ENCODE data around the gene ARHGEF16. TPM values are rescaled to one million over a fixed set of nuclear protein-coding genes. Genes with fewer than 3 reads are reported as not detected.

ARHGEF16 gene
- total RNA-seq, 1 experiment from 2014 or later, result not detected

DNA sequence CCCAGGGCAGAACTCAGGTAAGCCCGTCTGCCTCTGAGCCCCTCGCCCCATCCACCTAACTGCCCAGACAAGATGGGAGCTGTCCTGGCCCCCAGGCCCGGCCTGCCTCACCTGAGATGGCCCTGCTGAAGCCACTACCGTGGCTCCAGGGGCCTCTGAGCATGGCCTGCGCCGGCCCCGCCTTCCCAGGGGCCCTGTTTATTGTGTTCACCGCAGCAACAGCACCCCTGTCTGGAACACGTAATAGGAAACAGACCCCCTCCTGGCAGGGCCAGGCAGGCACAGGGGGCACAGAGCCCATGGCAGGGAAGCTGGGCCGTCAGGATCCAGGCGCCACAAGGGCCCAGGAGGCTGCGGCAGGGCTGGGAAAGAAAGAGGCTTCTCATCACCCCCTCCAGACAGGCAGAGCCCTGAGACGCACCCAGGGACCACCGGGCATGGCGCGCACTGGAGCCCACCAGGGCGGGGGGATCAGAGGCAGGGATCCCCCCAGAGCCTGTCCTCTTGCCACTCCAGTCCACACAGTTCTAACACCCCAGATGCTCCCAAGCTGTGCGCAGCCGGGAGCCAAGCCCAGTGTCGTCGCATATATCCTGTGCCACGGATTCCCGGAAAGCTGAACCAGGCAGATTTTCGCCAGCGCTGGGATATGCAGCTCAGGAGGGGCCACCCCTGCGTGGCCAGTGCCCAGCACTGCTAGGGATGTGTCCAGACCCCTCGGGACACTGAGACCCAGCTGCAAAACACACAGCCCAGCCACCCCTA lies 62.6 kb downstream of the ARHGEF16 start:
- no peaks in the 10 kb centered on the region for H3K9me3 ChIP-seq (ENCODE audit: low read length)
- no peaks in the 10 kb centered on the region for H3K36me3 ChIP-seq (ENCODE audit: insufficient read depth, low read length)
- H3K27me3 ChIP-seq (ENCODE audit: low read length), result no peaks in the 10 kb centered on the region
- DNase-seq, result no peak
- no peaks in the 10 kb centered on the region for H4K20me1 ChIP-seq (ENCODE audit: insufficient read depth, low read depth, low read length)
- H3K9ac ChIP-seq (ENCODE audit: low read length), result no peak overlapping the region
- H3K27ac ChIP-seq (ENCODE audit: low read length), result no peak overlapping the region
- no peaks in the 10 kb centered on the region for H3K9me2 ChIP-seq (replicated peaks; ENCODE audit: insufficient read depth, low read length)
- H3K4me1 ChIP-seq (ENCODE audit: low read length), result no peaks in the 10 kb centered on the region
- no peak overlapping the region for H2AFZ ChIP-seq (ENCODE audit: low read length)
- H3K79me2 ChIP-seq (ENCODE audit: low read length), result no peaks in the 10 kb centered on the region
- H3K4me3 ChIP-seq (ENCODE audit: low read length), result no peak overlapping the region
- no peak overlapping the region for H3K4me2 ChIP-seq (ENCODE audit: low read depth, low read length, poor library complexity, severe bottlenecking)

DNA sequence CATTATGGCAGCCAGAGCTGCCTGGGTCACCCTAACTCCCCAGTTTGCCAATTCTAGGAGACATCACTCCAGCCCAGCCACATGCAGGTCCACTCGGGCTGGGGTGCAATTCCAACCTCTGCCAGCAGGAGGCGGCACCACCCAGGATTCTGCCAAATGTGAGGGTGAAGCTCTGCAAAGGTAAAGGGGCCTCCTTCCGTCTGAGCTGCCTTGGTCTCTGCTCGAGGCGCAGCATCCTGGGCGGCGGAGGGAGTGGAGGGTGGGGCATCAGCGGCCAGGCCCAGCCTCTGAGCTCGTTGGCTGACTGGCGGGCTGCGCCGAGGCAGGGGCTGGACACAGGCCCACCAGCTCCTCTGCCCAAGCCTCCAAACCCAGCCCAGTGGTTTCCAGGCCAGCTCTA lies 63.8 kb downstream of the ARHGEF16 start:
- Histone ChIP-seq H3K36me3 (ENCODE audit: insufficient read depth, low read length) (no peaks in the 10 kb centered on the region), H3K4me1 (ENCODE audit: low read length) (no peaks in the 10 kb centered on the region), H3K27me3 (ENCODE audit: low read length) (no peaks in the 10 kb centered on the region), H2AFZ (ENCODE audit: low read length) (no peak overlapping the region), H3K9ac (ENCODE audit: low read length) (no peak overlapping the region), H3K27ac (ENCODE audit: low read length) (no peak overlapping the region), H3K4me2 (ENCODE audit: low read depth, low read length, poor library complexity, severe bottlenecking) (no peak overlapping the region), H3K4me3 (ENCODE audit: low read length) (no peak overlapping the region), H4K20me1 (ENCODE audit: insufficient read depth, low read depth, low read length) (no peaks in the 10 kb centered on the region; the same call in 1 of the 2 replicates), H3K9me2 (replicated peaks; ENCODE audit: insufficient read depth, low read length) (no peaks in the 10 kb centered on the region), H3K9me3 (ENCODE audit: low read length) (no peaks in the 10 kb centered on the region), H3K79me2 (ENCODE audit: low read length) (no peaks in the 10 kb centered on the region)
- peak; percentile 51 for DNase-seq

DNA sequence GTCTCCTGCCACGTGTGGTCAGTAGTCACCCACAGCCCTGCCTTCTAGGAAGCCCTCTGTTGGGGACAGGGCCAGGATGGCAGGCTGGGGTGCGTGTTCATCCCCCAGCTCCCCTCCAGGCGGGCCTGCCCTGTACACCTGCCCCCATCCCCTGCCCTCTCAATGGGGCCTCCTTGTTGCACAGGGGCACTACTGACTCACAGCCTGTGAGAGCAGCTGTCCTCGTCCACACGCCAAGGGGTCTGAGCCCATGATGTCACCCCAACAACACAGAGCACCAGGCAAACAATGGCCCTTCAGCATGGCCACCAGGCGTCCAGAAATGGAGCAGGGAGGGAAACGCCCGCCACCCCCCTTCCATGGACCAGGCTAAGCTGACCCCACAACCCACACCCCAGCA lies 64.3 kb downstream of the ARHGEF16 start:
- DNase-seq, result no peak
- Histone ChIP-seq H3K4me1 (ENCODE audit: low read length) (no peaks in the 10 kb centered on the region), H4K20me1 (ENCODE audit: insufficient read depth, low read depth, low read length) (no peaks in the 10 kb centered on the region; the same call in 1 of the 2 replicates), H3K27me3 (ENCODE audit: low read length) (no peaks in the 10 kb centered on the region), H3K9me2 (replicated peaks; ENCODE audit: insufficient read depth, low read length) (no peaks in the 10 kb centered on the region), H3K9ac (ENCODE audit: low read length) (no peak overlapping the region), H3K27ac (ENCODE audit: low read length) (no peak overlapping the region), H3K4me2 (ENCODE audit: low read depth, low read length, poor library complexity, severe bottlenecking) (no peak overlapping the region), H3K9me3 (ENCODE audit: low read length) (no peaks in the 10 kb centered on the region), H2AFZ (ENCODE audit: low read length) (no peak overlapping the region), H3K79me2 (ENCODE audit: low read length) (no peaks in the 10 kb centered on the region), H3K36me3 (ENCODE audit: insufficient read depth, low read length) (no peaks in the 10 kb centered on the region), H3K4me3 (ENCODE audit: low read length) (no peak overlapping the region)

DNA sequence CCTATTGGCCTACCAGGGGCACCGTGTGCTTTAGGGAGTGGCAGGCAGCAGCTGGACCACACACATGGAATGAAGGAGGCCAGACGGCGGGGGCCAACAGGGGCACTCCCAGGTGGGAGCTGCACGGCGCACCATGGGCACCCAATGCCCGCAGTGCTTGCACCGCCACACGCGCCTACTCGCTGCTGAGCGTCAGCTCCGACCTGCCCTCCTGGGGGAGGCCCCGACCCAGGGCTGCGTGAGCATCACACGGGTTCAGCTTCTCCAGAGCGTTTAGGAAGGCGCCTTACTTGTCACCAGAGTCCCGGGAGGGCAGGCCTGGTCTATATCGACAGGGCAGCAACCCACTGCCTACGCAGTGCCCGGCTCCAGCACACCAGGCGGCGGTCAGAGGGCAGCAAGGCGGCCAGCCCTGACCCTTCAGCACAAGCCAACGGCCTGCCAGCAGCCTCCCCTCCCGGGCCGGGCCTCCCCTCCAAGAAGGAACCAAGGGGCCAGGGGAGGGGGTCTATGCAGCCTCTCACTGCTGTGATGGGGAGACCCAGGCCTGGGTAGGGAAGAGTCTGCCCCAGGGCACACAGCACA lies 64.9 kb downstream of the ARHGEF16 start:
- no peak for DNase-seq
- Histone ChIP-seq H3K9me2 (replicated peaks; ENCODE audit: insufficient read depth, low read length) (no peaks in the 10 kb centered on the region), H3K27me3 (ENCODE audit: low read length) (no peaks in the 10 kb centered on the region), H3K9ac (ENCODE audit: low read length) (no peak overlapping the region), H3K4me2 (ENCODE audit: low read depth, low read length, poor library complexity, severe bottlenecking) (no peak overlapping the region), H2AFZ (ENCODE audit: low read length) (no peak overlapping the region), H3K4me1 (ENCODE audit: low read length) (no peaks in the 10 kb centered on the region), H3K79me2 (ENCODE audit: low read length) (no peaks in the 10 kb centered on the region), H3K9me3 (ENCODE audit: low read length) (no peaks in the 10 kb centered on the region), H3K27ac (ENCODE audit: low read length) (no peak overlapping the region), H4K20me1 (ENCODE audit: insufficient read depth, low read depth, low read length) (no peaks in the 10 kb centered on the region; the same call in 1 of the 2 replicates), H3K36me3 (ENCODE audit: insufficient read depth, low read length) (no peaks in the 10 kb centered on the region), H3K4me3 (ENCODE audit: low read length) (no peak overlapping the region)

DNA sequence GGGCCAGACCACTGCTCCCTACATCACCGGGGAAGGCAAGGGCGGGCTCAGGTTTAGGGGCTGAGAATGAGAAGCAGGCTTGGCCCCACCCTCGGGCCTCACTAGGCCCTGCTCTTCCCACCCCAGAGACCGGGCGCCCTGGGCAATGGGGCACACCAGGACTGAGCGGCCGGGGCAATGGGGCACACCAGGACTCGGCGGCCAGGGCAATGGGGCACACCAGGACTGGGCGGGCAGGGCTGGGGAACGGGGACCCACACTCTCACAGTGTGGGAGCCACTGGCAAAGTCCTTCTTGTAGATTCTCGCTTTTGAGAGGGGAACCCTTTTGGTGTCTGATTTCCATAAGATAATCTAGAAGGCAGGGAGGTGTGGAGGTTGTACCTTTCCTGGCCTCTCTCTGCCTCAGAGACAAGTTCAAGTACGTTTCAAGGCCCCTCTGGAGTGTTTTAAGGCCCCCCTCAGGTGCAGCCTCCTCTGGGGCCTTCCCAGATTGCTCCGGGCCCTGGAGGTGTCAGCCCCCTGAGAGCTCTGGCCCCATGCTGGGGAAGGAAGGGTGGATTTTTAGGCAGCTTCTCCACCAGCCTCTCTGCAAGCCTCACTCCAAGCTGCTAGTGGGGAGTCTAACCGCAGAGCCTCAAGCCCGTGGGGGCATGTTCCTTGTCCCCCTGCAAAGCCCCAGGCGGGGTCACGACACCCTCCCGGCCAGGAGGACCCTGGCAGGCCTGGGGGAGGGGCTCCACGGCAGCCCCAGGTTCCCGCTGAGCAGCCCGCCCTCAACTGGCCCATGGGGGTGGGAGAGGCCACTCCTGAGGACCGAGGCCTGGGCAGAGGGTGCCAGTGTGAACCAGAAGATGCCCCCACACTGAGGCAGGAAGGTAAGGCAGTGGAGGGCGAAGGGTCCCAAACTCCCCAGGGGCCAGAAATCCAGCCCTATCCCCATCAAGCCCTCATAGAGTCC lies 66.2 kb downstream of the ARHGEF16 start:
- Histone ChIP-seq H4K20me1 (ENCODE audit: insufficient read depth, low read depth, low read length) (no peaks in the 10 kb centered on the region; the same call in 1 of the 2 replicates), H3K9ac (ENCODE audit: low read length) (no peak overlapping the region), H3K36me3 (ENCODE audit: insufficient read depth, low read length) (no peaks in the 10 kb centered on the region), H3K4me2 (ENCODE audit: low read depth, low read length, poor library complexity, severe bottlenecking) (no peak overlapping the region), H3K4me1 (ENCODE audit: low read length) (no peaks in the 10 kb centered on the region), H3K27me3 (ENCODE audit: low read length) (no peaks in the 10 kb centered on the region), H3K27ac (ENCODE audit: low read length) (no peak overlapping the region), H3K4me3 (ENCODE audit: low read length) (no peak overlapping the region), H2AFZ (ENCODE audit: low read length) (no peak overlapping the region), H3K9me2 (replicated peaks; ENCODE audit: insufficient read depth, low read length) (no peaks in the 10 kb centered on the region), H3K79me2 (ENCODE audit: low read length) (no peaks in the 10 kb centered on the region), H3K9me3 (ENCODE audit: low read length) (no peaks in the 10 kb centered on the region)
- DNase-seq, result peak; percentile 47

DNA sequence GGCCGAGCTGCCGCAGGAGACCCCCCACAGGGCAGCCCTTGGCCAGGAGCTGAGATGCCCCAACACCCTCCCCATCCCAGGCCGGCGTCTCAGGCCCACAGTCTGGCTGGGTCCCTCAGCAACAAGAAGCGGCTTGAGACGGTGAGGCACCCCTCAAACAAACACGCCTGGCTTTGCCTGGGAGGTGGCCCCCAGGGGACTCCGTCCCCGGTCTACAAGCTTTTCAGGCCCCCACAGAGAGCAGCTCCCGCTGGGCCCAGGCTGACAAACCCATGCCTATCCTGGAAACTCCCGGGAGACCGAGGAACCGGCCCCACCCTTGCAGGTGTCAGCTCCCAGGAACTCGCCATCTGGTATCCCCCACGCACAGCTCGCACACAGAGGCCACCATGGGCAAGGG lies 67.0 kb downstream of the ARHGEF16 start:
- no peaks in the 10 kb centered on the region; the same call in 1 of the 2 replicates for H4K20me1 ChIP-seq (ENCODE audit: insufficient read depth, low read depth, low read length)
- DNase-seq, result no peak

DNA sequence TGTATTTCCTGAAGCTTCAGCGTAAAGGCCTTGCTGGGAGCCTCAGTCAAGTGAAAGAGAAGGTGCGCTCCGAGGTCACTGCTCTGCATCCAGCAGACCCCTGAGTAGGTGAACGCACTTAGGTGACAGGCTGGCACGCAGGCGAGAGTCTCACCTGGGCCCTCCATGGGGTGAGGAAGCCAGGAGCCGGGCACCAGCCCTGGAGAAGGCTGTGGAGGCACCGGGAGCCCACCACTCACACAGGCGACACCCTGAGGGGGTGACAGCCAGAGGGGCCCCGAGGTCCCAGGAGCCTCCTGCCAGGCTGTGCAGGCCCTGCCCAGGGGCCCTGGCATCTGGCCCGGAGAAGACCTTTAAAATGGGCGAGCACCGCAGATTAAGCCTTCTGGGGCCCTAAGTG lies 67.6 kb downstream of the ARHGEF16 start:
- H2AFZ ChIP-seq (ENCODE audit: low read length), result no peak overlapping the region
- H3K79me2 ChIP-seq (ENCODE audit: low read length), result no peaks in the 10 kb centered on the region
- no peaks in the 10 kb centered on the region for H3K9me2 ChIP-seq (replicated peaks; ENCODE audit: insufficient read depth, low read length)
- H3K4me1 ChIP-seq (ENCODE audit: low read length), result no peaks in the 10 kb centered on the region
- no peak overlapping the region for H3K4me2 ChIP-seq (ENCODE audit: low read depth, low read length, poor library complexity, severe bottlenecking)
- no peaks in the 10 kb centered on the region for H3K27me3 ChIP-seq (ENCODE audit: low read length)
- no peak overlapping the region for H3K4me3 ChIP-seq (ENCODE audit: low read length)
- no peak for DNase-seq
- no peaks in the 10 kb centered on the region for H3K36me3 ChIP-seq (ENCODE audit: insufficient read depth, low read length)
- H3K9me3 ChIP-seq (ENCODE audit: low read length), result no peaks in the 10 kb centered on the region
- H3K27ac ChIP-seq (ENCODE audit: low read length), result no peak overlapping the region
- no peaks in the 10 kb centered on the region; the same call in 1 of the 2 replicates for H4K20me1 ChIP-seq (ENCODE audit: insufficient read depth, low read depth, low read length)
- no peak overlapping the region for H3K9ac ChIP-seq (ENCODE audit: low read length)

More for the DNA sequence above, 67.0 kb downstream of the ARHGEF16 start:
- Histone ChIP-seq H3K9me2 (replicated peaks; ENCODE audit: insufficient read depth, low read length) (no peaks in the 10 kb centered on the region), H3K27ac (ENCODE audit: low read length) (no peak overlapping the region), H3K9ac (ENCODE audit: low read length) (no peak overlapping the region), H3K4me2 (ENCODE audit: low read depth, low read length, poor library complexity, severe bottlenecking) (no peak overlapping the region), H3K9me3 (ENCODE audit: low read length) (no peaks in the 10 kb centered on the region), H3K36me3 (ENCODE audit: insufficient read depth, low read length) (no peaks in the 10 kb centered on the region), H3K4me1 (ENCODE audit: low read length) (no peaks in the 10 kb centered on the region), H3K4me3 (ENCODE audit: low read length) (no peak overlapping the region), H2AFZ (ENCODE audit: low read length) (no peak overlapping the region), H3K27me3 (ENCODE audit: low read length) (no peaks in the 10 kb centered on the region), H3K79me2 (ENCODE audit: low read length) (no peaks in the 10 kb centered on the region)

All from Karpas-422 (cell line).